H9 (cell line): ENCODE data around the gene DDX20. TPM values are rescaled to one million over a fixed set of nuclear protein-coding genes. Genes with fewer than 3 reads are reported as not detected.

ENCODE experiments used
- DNase-seq: peaks from one replicate; pipeline ENCODE4 v3.0.0-alpha.2; 2017
- H2AFZ ChIP-seq: one replicate; pipeline ENCODE4 v1.6.1; 2013; ENCODE audit warnings: mild to moderate bottlenecking, low read length, control low read depth, moderate library complexity
- H2AK5ac ChIP-seq: 2 replicates; pipeline ENCODE4 v1.6.1; 2013; ENCODE audit warnings: low read length, control low read depth, mixed read lengths; ENCODE audit not compliant: insufficient read length
- H2BK120ac ChIP-seq: one replicate; pipeline ENCODE4 v1.6.1; 2013; ENCODE audit warnings: low read depth, mild to moderate bottlenecking, low read length, control low read depth, inconsistent platforms; ENCODE audit not compliant: poor library complexity, severe bottlenecking
- H2BK12ac ChIP-seq: 2 replicates; pipeline ENCODE4 v1.6.1; 2013; ENCODE audit warnings: low read length, control low read depth, mixed read lengths, low read depth; ENCODE audit not compliant: insufficient read length
- H2BK15ac ChIP-seq: 2 replicates; pipeline ENCODE4 v1.6.1; 2013; ENCODE audit warnings: low read depth, low read length, control low read depth
- H2BK20ac ChIP-seq: one replicate; pipeline ENCODE4 v1.6.1; 2013; ENCODE audit warnings: low read depth, mild to moderate bottlenecking, low read length, control low read depth, inconsistent platforms; ENCODE audit not compliant: poor library complexity, severe bottlenecking
- H2BK5ac ChIP-seq: 2 replicates; pipeline ENCODE4 v1.6.1; 2013; ENCODE audit warnings: low read length, control low read depth, mixed read lengths; ENCODE audit not compliant: insufficient read length
- H3K14ac ChIP-seq: 2 replicates; pipeline ENCODE4 v1.6.1; 2013; ENCODE audit warnings: low read length, control low read depth; ENCODE audit not compliant: insufficient read depth
- H3K18ac ChIP-seq: 2 replicates; pipeline ENCODE4 v1.6.1; 2013; ENCODE audit warnings: low read depth, mild to moderate bottlenecking, mixed read lengths, low read length, control low read depth; ENCODE audit not compliant: insufficient read length
- H3K23ac ChIP-seq: 2 replicates; pipeline ENCODE4 v1.6.1; 2013; ENCODE audit warnings: low read length, control low read depth, mixed read lengths, low read depth; ENCODE audit not compliant: insufficient read length
- H3K23me2 ChIP-seq: 2 replicates; pipeline ENCODE4 v1.6.1; 2013; ENCODE audit warnings: low read depth, mild to moderate bottlenecking, mixed read lengths, low read length, control low read depth; ENCODE audit not compliant: insufficient read length, poor library complexity, severe bottlenecking
- H3K27ac ChIP-seq: 2 replicates; pipeline ENCODE4 v1.5.1; 2013; ENCODE audit warnings: low read length, control low read depth, mixed read lengths, low read depth; ENCODE audit not compliant: insufficient read length
- H3K27me3 ChIP-seq: 2 replicates; pipeline ENCODE4 v1.6.1; 2013; ENCODE audit warnings: low read length, control low read depth, inconsistent platforms; ENCODE audit not compliant: insufficient read depth
- H3K4ac ChIP-seq: 2 replicates; pipeline ENCODE4 v1.6.1; 2013; ENCODE audit warnings: low read depth, mild to moderate bottlenecking, control low read depth, inconsistent platforms, low read length, moderate library complexity
- H3K4me1 ChIP-seq: 2 replicates; pipeline ENCODE4 v1.6.1; 2013; ENCODE audit warnings: low read length, control low read depth, inconsistent platforms; ENCODE audit not compliant: insufficient read depth
- H3K4me2 ChIP-seq: 2 replicates; pipeline ENCODE4 v1.6.1; 2013; ENCODE audit warnings: low read length, control low read depth, mixed read lengths; ENCODE audit not compliant: insufficient read length, insufficient read depth
- H3K56ac ChIP-seq: 2 replicates; pipeline ENCODE4 v1.6.1; 2013; ENCODE audit warnings: low read depth, mild to moderate bottlenecking, mixed read lengths, low read length, control low read depth; ENCODE audit not compliant: insufficient read length
- H3K79me1 ChIP-seq: 2 replicates; pipeline ENCODE4 v1.6.1; 2013; ENCODE audit warnings: low read depth, mild to moderate bottlenecking, moderate library complexity, low read length, control low read depth, inconsistent platforms; ENCODE audit not compliant: insufficient read depth, poor library complexity, severe bottlenecking
- H3K79me2 ChIP-seq: 2 replicates; pipeline ENCODE4 v1.6.1; 2013; ENCODE audit warnings: low read length, control low read depth, inconsistent platforms; ENCODE audit not compliant: insufficient read depth
- H3K9ac ChIP-seq: 2 replicates; pipeline ENCODE4 v1.6.1; 2013; ENCODE audit warnings: low read length, control low read depth, mixed read lengths; ENCODE audit not compliant: insufficient read length; ENCODE audit errors: extremely low read depth
- H3K9me3 ChIP-seq: one replicate; pipeline ENCODE4 v1.6.1; 2013; ENCODE audit warnings: low read depth, low read length, inconsistent platforms; ENCODE audit not compliant: control insufficient read depth
- H3T11ph ChIP-seq: one replicate; pipeline ENCODE4 v1.6.1; 2013; ENCODE audit warnings: mild to moderate bottlenecking, low read length, control low read depth, inconsistent platforms
- H4K20me1 ChIP-seq: one replicate; pipeline ENCODE4 v1.6.1; 2013; ENCODE audit not compliant: control insufficient read depth, insufficient read length, insufficient read depth
- H4K5ac ChIP-seq: 2 replicates; pipeline ENCODE4 v1.6.1; 2013; ENCODE audit warnings: low read depth, mild to moderate bottlenecking, mixed read lengths, low read length, control low read depth; ENCODE audit not compliant: insufficient read length
- H4K8ac ChIP-seq: replicated peaks from 2 replicates; pipeline ENCODE4 v1.6.1; 2013; ENCODE audit warnings: low read length, control low read depth, mixed read lengths, low read depth; ENCODE audit not compliant: insufficient read length
- H4K91ac ChIP-seq: 2 replicates; pipeline ENCODE4 v1.6.1; 2013; ENCODE audit warnings: low read depth, mild to moderate bottlenecking, moderate library complexity, mixed read lengths, low read length, control low read depth; ENCODE audit not compliant: insufficient read length
- H3K27ac Mint-ChIP-seq, 3 experiments: 2 replicates in 2 of 3; 3 replicates in 1 of 3; pipeline ENCODE4 v1.8.0; 2020 to 2021; ENCODE audit warnings: mixed read lengths in 3 of 3, mild to moderate bottlenecking in 1 of 3, moderate library complexity in 1 of 3
- H3K27me3 Mint-ChIP-seq: 2 replicates; pipeline ENCODE4 v1.8.0; 2021; ENCODE audit warnings: low read depth, mild to moderate bottlenecking, moderate library complexity, mixed read lengths
- H3K36me3 Mint-ChIP-seq, 3 experiments: 2 replicates in 2 of 3; 3 replicates in 1 of 3; pipeline ENCODE4 v1.8.0; 2020 to 2021; ENCODE audit warnings: low read depth in 3 of 3, mixed read lengths in 3 of 3; ENCODE audit not compliant: insufficient read depth in 1 of 3
- H3K4me1 Mint-ChIP-seq, 2 experiments: 2 replicates each; pipeline ENCODE4 v1.8.0; 2020; ENCODE audit warnings: mixed read lengths in 2 of 2
- H3K4me3 Mint-ChIP-seq, 2 experiments: 2 replicates in 1 of 2; 3 replicates in 1 of 2; pipeline ENCODE4 v1.8.0; 2020 to 2021; ENCODE audit warnings: mild to moderate bottlenecking in 2 of 2, mixed read lengths in 2 of 2, moderate library complexity in 1 of 2
- H3K9me3 Mint-ChIP-seq, 2 experiments: 2 replicates in 1 of 2; 3 replicates in 1 of 2; pipeline ENCODE4 v1.8.0; 2020; ENCODE audit warnings: mild to moderate bottlenecking in 2 of 2, mixed read lengths in 2 of 2, moderate library complexity in 1 of 2
- CTCF ChIP-seq: fragments of 200-600 bp; sonication (generic); conservative IDR thresholded peaks from 3 replicates; pipeline ENCODE4 v1.8.0; 2021; ENCODE audit warnings: antibody characterized with exemption, mild to moderate bottlenecking
- WGBS: extraction: QIAGEN DNeasy Blood & Tissue Kit; methylation state at CpG from one replicate; pipeline ENCODE4 v1.1.7; 2013; ENCODE audit warnings: missing lambda C conversion rate, low lambda C conversion rate, mixed read lengths; ENCODE audit not compliant: insufficient read length; ENCODE audit errors: extremely low coverage; 5-methylcytosine and 5-hydroxymethylcytosine counted together
- total RNA-seq: library from RNA; stranded (reverse); gene quantifications from 2 replicates; pipeline ENCODE4 v1.2.1, GENCODE V29; 2021

Gene DDX20
- total RNA-seq, 1 experiment from 2014 or later, result 38.3 TPM

- Mint-ChIP-seq H3K27me3 (no peaks in the 10 kb centered on the region), H3K9me3 (no peaks in the 10 kb centered on the region), H3K4me3 (no peak overlapping the region), H3K36me3 (peaks cover 4 to 28% (median 27%) of the 10 kb centered on the region in 3 experiments), H3K4me1 (no peaks in the 10 kb centered on the region), H3K27ac (no peak overlapping the region)
- Histone ChIP-seq H3K79me1 (no peaks in the 10 kb centered on the region), H4K5ac (no peak overlapping the region), H3K27me3 (no peaks in the 10 kb centered on the region), H3K79me2 (no peaks in the 10 kb centered on the region), H3K4me2 (no peak overlapping the region), H2BK12ac (no peak overlapping the region), H3K18ac (no peak overlapping the region), H4K91ac (no peak overlapping the region), H3K27ac (no peak overlapping the region), H2BK120ac (no peak overlapping the region), H3K9me3 (no peaks in the 10 kb centered on the region), H4K20me1 (no peaks in the 10 kb centered on the region), H3K9ac (no peak overlapping the region), H3K23ac (no peak overlapping the region), H3K56ac (no peak overlapping the region), H2BK15ac (no peak overlapping the region), H4K8ac (no peak overlapping the region), H3K23me2 (no peaks in the 10 kb centered on the region), H2AFZ (no peak overlapping the region), H3K14ac (no peak overlapping the region), H2BK5ac (no peak overlapping the region), H3K4me1 (no peaks in the 10 kb centered on the region), H2AK5ac (no peak overlapping the region), H3T11ph (no peak overlapping the region), H3K4ac (no peak overlapping the region), H2BK20ac (no peak overlapping the region)
- TF ChIP-seq CTCF, result no peak
- WGBS, result no CpG with 5 or more reads among the region's 2 CpGs
- no peak for DNase-seq
Observed at GRCh38 chr1:111706921-111707320, 48.8 kb upstream of the DDX20 start.
